Nephron progenitor cell (in vitro differentiated cells): ENCODE measurements around the gene KCNMB1.

ENCODE experiments used
- DNase-seq: peaks from one replicate; pipeline ENCODE4 v3.0.0; 2021
- H3K27ac Mint-ChIP-seq: 2 replicates; pipeline ENCODE4 v1.8.0; 2021; ENCODE audit warnings: mild to moderate bottlenecking, moderate library complexity, mixed read lengths
- H3K27me3 Mint-ChIP-seq: 2 replicates; pipeline ENCODE4 v1.8.0; 2021; ENCODE audit warnings: mild to moderate bottlenecking, low read depth, mixed read lengths; ENCODE audit not compliant: poor library complexity
- H3K36me3 Mint-ChIP-seq: 2 replicates; pipeline ENCODE4 v1.8.0; 2021; ENCODE audit warnings: low read depth, mixed read lengths
- H3K4me1 Mint-ChIP-seq: 2 replicates; pipeline ENCODE4 v1.8.0; 2021; ENCODE audit warnings: mixed read lengths
- H3K4me3 Mint-ChIP-seq: 2 replicates; pipeline ENCODE4 v1.8.0; 2021; ENCODE audit warnings: mild to moderate bottlenecking, moderate library complexity, mixed read lengths
- H3K9me3 Mint-ChIP-seq: 2 replicates; pipeline ENCODE4 v1.8.0; 2021; ENCODE audit warnings: mild to moderate bottlenecking, moderate library complexity, mixed read lengths
- TF ChIP-seq, protein P1 (sequence below): fragments of 200-600 bp; sonication (generic); IDR thresholded peaks from 2 replicates; pipeline ENCODE4 v1.5.0; 2021; ENCODE audit warnings: antibody characterized with exemption

KCNMB1 gene

DNA sequence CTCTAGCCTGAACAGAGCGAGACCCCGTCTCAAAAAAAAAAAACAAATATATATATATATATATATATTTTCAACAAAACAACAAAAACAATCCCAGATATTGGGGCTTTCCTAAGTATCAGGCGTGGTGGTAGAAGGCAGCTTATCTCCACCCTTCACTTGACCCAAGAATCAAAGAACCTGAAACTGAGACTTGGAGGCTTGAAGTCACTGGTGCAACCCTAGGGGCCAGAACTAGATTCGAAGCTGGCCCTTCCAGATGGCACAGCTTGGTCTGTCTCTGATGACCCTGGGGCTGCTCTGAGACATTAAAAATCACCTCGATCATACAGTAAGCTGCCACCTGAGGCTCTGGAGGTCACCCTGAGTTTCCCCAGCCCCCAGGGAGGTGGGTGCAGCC is 1.3 kb upstream of the KCNMB1 start:
- H3K9me3 Mint-ChIP-seq, result no peaks in the 10 kb centered on the region
- peaks cover 71% of the 10 kb centered on the region for H3K4me1 Mint-ChIP-seq
- no peaks in the 10 kb centered on the region for H3K27me3 Mint-ChIP-seq
- no peak overlapping the region for H3K27ac Mint-ChIP-seq
- TF ChIP-seq, protein P1, sequence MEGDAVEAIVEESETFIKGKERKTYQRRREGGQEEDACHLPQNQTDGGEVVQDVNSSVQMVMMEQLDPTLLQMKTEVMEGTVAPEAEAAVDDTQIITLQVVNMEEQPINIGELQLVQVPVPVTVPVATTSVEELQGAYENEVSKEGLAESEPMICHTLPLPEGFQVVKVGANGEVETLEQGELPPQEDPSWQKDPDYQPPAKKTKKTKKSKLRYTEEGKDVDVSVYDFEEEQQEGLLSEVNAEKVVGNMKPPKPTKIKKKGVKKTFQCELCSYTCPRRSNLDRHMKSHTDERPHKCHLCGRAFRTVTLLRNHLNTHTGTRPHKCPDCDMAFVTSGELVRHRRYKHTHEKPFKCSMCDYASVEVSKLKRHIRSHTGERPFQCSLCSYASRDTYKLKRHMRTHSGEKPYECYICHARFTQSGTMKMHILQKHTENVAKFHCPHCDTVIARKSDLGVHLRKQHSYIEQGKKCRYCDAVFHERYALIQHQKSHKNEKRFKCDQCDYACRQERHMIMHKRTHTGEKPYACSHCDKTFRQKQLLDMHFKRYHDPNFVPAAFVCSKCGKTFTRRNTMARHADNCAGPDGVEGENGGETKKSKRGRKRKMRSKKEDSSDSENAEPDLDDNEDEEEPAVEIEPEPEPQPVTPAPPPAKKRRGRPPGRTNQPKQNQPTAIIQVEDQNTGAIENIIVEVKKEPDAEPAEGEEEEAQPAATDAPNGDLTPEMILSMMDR, result no peak
- H3K4me3 Mint-ChIP-seq, result no peak overlapping the region
- H3K36me3 Mint-ChIP-seq, result no peaks in the 10 kb centered on the region
- no peak for DNase-seq

DNA sequence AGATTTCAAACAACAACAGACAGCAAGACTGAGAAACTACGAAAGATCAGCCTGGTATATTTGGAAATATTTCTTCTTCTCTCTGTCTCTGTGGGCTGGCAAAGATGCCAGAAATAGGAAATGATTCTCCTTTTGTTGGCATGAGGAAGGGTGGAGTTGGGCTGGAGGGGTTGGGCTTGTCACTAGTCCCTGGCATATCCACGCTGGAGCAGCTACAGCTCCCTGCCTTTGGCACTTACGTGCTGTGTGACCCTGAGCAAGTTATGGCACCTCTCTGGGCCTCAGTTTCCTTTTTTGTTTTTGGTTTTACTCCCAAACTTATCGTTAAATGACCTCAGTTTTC is 354 bp upstream of the KCNMB1 start:
- no peak for DNase-seq
- Mint-ChIP-seq H3K9me3 (no peaks in the 10 kb centered on the region), H3K4me1 (peaks cover 71% of the 10 kb centered on the region), H3K27me3 (no peaks in the 10 kb centered on the region), H3K27ac (peak overlapping the region; percentile 87), H3K4me3 (no peak overlapping the region), H3K36me3 (no peaks in the 10 kb centered on the region)
- TF ChIP-seq, protein P1, result no peak

DNA sequence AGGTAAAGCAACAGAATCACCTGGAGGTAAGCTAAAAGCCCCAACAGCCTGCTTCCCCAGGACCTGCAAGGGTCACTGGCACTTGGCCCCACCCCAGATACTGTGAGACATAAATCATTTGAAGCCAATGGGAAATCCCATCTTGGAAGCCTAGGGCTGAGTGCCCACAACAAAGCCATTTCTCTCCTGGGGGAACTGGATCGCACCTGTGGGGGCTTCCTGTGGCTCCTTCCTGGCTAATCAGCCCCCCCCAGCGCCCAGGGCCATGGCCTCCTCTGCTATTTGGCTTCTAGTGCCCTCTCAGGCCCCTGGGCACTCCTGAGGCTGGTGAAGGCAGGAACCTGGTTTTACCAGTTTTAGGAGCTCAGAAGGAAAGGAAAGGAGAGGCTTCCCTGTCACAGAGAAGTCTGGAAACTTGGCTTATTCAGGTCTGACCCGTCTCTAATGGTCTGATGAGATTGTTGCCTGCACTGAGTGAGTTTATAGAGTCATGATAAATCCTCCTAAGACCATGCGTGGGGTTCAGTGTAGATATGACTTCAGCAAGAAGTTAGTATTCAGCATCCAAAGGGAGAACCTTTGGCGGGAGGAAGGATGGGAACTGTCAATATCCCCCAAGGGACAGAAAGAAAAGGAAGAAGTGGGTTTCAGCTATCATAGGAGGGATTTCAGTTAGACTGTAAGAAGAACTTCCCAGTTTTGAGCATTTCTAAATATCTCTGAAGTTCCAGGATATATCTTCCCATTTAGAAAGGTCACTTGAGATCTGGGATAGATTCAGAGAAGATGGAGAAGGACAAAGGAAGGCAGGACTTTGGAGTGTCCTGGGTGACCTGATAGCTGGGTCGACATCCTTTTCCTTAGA is 1.2 kb downstream of the KCNMB1 start:
- Mint-ChIP-seq H3K4me3 (no peak overlapping the region), H3K4me1 (peaks cover 57% of the 10 kb centered on the region), H3K36me3 (no peaks in the 10 kb centered on the region), H3K27ac (no peak overlapping the region), H3K27me3 (no peaks in the 10 kb centered on the region), H3K9me3 (no peaks in the 10 kb centered on the region)
- DNase-seq, result no peak
- TF ChIP-seq, protein P1, result no peak

DNA sequence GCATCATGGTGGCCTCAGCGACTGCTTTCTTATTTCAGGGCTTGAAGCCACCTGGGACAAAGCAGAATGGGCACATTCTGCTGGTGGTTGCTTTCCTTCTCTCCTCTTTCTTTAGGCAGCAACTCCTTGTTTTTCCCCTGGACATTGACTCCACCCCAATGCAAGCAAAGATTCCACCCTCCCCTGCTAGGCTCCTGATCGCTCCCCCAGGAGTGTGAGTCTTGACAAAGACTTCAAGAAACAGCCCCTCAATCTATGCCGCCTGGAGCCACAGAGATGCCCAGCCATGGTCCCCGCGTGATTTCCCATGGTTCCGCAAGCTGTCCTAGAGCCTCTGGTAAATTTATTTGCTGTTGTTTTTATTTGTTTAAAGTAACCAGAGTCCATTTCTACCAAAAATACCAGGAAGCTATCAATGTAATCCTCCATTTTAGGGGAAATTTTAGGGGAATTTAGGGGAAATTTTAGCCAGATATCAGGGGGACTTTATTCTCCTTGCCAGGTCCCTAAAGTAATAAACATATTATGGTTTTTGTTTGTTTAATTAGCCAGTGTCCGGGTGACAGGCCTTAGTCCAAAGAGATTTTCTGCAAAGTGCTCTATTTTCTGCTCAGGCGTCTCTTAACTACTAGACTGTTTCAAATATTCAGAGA is 2.3 kb downstream of the KCNMB1 start:
- H3K4me3 Mint-ChIP-seq, result no peak overlapping the region
- H3K27me3 Mint-ChIP-seq, result peaks cover 3% of the 10 kb centered on the region

DNA sequence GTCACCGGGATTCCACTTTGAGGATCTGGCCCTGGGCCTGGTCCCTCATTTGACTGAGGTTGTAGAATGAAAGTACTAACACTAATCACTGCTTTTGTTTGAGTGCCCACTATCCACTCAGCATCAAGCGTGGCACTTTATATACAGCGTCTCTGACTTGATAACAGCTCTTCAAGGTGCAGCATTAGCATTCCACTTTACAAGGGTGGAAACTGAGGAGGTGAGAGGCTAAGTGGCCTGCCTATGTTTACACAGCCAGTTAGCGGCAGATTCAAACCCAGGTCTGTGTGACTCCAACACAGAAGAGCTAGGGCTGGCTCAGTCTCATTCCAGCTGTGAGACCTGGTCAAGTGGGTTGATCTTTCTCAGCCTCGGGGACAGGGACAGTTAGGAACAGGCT is 5.9 kb downstream of the KCNMB1 start:
- TF ChIP-seq, protein P1, result no peak
- no peak for DNase-seq
- Mint-ChIP-seq H3K4me3 (no peak overlapping the region), H3K27ac (no peak overlapping the region), H3K27me3 (peaks cover 3% of the 10 kb centered on the region), H3K9me3 (no peaks in the 10 kb centered on the region), H3K4me1 (peaks cover 24% of the 10 kb centered on the region), H3K36me3 (no peaks in the 10 kb centered on the region)

More for the DNA sequence above, 2.3 kb downstream of the KCNMB1 start:
- Mint-ChIP-seq H3K36me3 (no peaks in the 10 kb centered on the region), H3K27ac (no peak overlapping the region), H3K9me3 (no peaks in the 10 kb centered on the region), H3K4me1 (peaks cover 51% of the 10 kb centered on the region)
- TF ChIP-seq, protein P1, result no peak
- no peak for DNase-seq
